Stimulated activated CD4-positive, alpha-beta T cell treated with anti-CD3 and anti-CD28 coated beads, Interleukin-2, amount 100 ng/mL, for 48 hours (primary cell): ENCODE measurements around the gene PYGM.

Source experiments
- DNase-seq, 2 donors: peaks; one replicate each; pipeline ENCODE4 v3.0.0-alpha.2; 2020

Gene PYGM

DNA sequence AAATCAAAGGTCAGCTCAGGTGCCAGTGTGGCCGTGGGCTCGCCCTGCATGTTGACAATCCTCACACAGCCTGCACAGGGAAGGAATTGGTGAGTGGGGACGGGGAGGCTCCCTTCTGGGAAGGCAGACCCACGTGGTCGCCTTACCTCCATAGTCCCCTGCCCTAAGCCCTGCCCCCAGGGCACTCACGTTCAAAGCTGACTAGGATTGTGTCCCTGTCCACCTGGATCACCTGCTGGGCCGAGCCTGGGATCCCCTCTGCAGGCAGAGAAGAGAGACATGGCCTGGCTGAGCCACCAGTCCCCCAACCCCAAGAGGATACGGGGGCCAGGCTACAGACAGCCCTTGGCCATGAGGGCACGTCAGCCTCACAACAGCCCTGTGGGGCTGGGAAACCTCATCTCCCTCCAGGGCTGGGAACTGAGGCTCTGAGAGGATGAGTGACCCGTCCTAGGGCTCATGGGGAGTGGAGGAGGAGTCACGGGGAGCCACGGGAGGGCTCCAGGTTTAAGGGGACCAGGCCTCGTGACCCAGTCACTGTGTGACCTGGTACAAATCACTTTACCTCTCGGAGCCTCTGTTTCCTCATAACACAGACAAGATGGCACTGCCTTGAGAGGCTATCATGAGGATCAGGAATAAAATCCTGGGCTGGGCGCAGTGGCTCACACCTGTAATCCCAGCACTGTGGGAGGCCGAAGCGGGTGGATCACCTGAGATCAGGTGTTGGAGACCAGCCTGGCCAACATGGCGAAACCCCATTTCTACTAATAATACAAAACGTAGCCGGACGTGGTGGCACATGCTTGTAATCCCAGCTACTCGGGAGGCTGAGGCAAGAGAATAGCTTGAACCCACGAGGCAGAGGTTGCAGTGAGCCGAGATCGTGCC, 30.7 kb upstream of the PYGM start:
- no peak for DNase-seq

DNA sequence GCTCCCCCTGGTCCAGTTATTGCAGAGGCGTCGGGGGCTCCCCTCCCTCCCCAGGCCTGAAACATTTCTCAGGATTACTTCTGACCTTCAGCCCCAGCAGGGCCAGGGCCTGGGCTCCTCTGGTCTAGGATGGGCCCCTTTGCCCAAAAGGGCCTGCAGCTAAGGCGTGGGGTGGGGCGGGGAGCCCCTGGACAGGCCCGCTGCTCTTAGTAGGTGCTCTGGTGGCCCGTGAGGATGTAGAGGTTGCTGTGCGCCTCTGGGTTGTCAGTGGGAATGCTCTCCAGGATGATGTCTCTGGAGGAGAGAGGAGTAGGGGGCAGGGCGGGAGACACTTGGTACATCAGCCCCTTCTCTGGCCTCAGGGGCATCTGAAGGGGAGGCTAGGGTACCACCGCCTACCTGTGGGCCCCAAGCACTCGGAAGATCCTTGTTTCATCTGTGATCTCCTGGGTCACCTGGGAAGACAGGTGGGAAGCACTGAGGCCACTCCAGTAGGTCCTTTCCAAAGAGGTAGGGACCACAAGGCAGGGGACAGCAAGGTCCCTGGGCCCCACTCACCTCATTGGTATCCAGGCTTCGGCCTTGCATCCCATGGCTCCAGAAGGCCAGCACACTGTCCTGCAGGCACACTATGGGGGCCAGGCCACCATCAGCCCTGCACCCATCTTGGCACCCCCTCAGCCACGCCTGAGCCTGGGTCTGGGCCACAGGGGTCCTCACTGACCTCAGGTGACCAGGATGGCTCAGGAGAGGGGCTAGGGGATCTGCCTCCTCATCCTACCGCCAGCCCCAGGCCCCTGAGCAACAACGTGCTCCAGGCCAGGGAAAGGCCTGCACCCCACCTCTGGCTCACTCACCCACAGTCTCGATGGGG, 29.8 kb upstream of the PYGM start:
- no peak for DNase-seq

DNA sequence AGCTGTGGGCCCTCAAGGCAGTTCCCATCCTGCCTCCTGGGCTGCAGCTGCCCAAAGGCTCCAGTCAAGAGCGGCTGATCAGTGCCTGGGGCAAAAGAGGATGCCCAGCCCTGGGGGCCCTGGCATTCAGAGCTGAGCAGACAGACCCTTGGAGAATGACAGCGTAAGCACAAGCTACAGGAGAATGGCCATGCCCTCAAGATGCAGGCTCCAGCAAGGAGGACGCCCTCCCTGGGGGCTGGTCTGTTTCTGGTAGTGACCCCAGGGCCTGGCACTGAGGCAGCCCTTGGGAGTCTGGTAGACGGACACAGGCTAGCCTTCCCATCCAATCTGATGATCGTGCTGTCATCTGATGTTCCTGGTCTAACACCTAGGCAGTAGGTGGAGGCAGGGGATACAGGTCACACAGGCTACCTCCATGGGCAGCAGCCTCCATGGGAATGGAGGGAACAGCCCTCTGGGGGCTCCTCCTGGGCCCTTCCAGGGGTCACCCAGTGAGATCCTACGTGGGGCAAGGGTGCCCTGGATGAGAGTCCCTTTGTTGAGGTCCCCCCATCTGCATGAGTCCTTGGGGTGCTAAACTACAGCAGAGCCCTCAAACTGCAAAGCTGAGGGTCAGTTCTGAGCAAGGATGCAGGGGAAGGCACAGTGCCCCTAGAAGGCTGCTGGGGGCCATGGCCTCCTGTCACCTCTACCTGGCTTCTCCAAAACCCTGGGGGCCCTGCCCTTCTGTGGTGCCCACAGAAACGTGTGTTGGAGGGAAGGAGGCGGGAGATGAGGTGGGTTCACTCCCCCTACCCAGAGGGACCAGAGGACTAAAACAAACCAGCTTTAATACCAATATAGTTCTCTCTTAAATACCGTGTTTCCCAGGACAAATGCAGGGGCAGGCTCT, 28.8 kb upstream of the PYGM start:
- no peak for DNase-seq

DNA sequence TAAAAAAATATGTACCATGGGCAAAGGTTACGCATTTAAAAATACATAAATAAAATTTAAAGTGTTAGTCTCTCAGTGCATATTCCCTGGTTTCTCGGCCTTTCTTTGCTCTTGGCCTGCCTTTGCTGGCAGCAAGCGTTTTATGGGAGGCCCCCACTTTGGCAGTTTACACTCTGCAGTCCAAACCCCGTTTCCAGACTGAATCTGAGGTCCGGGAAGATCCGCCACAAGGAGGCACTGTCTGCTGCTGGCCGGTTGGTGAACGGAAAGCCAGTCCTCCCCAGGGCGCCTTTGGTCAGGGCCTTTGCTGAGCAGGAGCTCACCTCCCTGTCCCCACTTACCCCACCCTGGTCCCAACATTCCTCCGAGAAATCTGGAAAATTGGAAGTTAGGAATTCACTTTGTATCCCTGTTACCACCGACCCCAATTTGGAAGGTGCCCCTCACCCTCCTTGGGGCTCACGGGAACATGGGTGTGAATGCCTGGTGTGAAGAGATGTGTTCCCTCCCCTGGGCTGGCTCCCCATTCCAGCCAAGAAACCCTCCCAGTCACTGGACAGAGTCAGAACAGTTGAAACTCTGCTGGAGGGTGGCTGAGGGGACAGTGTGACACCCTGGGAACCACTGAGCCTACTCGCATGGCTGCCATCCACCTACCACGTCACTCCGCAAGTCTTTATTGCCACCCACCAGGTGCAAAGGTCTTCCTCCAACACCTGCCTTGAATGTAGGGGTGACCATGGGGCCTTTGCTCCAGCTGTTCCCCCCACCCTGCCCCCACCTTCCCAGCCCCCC, 27.9 kb upstream of the PYGM start:
- peak in 1 of 2 donors; percentile 55 for DNase-seq

DNA sequence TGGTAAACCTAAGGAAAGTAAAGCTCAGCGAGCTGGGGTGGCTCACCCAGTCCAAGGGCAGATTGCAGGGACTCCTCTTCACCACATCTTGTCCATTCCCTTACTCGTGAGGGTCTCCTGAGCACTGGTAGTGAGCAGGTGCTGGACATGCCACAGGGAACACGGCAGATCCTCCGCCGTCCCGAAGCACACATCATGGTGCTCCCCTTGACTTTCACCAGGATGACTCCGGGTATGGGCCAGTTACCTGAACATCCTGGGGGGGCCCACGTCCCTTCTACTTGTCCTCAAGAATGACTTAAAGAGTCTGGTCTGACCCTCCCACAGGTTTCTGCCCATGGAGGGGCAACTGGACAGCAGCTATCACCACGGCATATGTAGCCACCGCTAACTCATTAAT, 26.5 kb upstream of the PYGM start:
- DNase-seq: no peak

DNA sequence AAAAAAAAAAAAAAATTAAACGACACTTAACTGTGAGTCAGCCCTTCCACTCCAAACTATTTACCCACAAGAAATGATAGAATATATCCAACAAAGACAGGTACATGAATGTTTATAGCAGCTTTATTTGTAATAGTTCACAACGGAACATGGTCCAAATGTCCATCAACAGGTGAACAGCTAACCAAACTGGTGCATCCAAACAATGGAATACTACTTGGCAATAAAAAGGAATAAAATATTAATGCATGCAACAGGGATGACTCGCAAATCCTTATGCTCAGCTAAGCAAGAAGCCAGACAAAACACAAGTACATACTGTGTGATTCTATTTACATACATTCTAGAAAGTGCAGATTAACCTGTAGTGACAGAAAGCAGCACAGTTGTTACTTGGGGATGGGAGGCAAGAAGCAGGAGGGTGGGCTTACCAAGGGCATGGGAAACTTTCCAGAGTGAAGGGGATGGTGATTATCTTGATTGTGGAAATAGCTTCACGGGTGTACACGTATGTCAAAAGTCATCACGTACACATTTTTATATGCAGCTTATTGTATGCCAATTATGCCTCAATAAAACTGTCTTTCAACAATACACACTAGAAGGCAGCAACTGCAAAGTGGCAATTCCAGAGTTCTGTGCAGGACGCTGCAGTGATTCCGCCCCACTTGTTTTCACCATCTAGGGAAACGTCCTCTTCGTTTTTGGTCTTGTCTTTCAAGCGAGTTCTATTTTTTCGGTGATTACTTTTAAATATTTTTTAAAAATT, 25.2 kb upstream of the PYGM start:
- DNase-seq: no peak

DNA sequence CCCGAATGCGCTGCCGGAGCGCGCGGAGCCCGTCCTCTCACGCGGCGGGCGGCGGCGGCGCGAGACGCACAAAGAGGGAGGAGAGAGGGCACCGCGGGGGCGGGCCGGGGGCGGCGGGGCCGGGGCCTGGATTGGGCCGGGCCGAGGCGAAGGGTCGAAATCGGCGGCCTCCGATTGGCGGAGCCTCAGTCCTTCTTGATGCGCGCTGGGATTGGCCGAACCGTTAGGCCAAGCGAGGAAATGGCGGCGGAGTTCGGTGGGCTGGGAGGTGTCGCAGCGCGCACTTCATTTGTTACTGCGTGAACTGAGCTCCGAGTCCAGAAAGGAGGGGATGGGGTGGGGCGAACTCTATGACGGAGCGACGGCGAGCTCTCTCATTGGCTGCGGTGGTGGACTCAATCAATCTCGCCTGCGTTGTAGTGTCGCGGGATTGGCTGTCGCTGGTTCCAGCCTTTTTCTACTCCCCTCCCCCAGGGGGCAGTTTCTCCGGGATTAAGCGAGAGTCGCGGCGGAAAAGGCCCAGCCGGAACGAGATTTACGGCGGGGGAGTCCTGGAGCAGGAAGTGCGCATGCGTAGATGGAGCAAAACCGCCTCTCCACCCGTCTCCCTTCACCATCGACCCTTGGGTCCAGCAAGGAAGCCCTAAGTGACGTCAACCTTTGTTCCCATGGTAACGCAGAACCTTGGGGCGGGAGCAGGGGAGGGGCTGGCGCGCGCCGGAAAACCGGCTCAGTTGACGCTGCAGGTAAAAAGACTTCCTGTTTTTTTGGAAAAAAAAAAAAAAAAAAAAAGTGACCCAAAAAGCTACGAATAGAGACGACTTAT, 18.9 kb upstream of the PYGM start, which contains the start of gene SF1:
TSS of gene SF1 (minus strand) at position 70 of the 826 bp plus-strand sequence. CDS start 150 bp downstream, outside the sequence.
- DNase-seq: peak; percentile 95 to 97

DNA sequence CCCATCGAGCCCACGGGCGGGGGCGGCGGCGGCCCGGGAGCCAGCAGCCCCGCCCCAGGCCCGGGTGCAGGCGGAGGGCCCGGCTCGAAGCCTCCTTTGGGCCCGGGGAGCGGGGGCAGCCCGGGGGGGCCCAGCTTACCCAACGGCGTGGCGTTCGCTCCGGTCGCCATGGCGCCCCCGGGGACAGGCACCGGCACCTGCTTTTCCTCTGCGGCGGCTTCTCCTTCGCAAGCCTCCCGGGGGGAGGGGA, 18.4 kb upstream of the PYGM start:
- DNase-seq: no peak

DNA sequence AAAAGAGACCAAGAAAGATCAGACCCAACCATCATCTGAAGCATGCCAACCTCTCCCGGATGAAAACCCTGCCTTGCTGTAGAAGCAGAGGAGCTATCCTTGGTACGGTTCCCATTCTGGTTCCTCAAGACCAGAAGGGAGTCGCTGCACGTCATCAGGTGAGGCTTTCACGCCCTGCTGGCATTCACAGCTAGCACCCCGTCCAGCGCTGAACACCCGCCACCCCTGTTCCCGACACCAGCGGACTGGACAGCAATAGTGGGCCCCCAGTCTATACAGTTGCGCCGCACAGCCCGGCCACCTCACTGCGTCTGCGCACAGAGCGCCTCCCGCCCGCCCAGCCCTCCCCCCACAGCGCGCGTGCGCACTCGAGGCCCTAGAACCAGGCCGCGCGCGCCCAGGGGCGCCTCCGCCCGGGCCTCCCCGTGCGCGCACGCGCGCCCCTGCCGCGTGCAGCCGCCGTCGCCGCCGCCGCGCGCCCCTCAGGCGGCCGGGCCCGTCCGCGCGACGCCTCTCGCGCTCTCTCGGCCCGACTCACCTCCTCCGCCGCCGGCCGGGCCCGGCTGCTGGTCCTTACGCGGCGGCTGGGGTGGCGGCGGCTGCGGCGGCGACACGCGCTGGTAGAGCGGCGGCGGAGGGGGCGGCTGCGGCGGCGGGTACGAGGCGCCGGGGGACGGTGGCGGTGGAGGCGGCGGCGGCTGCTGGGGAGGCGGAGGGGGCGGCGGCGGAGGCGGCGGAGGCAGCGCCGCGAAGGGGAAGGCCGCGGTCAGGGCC, 17.9 kb upstream of the PYGM start:
- peak; percentile 70 to 79 for DNase-seq

DNA sequence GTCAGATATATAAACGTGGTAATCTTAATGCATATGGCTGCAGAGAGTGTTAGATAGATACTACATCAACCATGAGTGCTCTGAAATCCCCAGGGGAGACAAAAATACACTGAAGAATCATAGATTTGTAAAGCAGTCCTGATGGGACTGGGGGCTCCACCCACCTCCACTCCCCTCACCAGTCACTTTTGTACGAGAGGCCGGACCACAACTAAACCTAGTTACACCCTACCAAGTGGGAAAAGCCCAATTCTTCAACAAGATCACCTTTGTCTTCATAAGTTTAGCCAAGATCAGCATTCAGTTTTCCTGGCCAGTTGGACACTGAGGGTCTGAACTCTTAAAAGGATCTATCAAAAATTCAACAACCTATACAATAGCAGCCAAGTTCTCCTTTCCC, 17.1 kb upstream of the PYGM start:
- DNase-seq: no peak

DNA sequence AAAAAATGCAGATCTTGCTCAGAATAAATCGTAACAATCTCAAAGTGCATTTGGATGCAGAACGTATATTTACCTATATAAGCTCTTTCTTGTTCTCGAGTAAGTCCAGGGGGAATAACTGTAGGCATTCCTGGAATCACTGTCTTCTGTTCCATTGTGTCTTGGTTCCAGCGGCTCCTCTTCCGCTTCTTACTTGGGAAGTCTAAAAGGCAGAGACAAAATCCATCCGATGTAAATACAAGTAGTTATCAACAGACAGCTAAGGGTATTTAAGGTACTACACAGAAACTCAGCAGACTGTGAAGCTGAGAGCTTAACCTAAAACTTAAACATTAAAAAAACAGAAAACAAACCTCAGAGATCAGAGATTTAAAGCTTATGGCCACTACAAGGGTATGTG, 16.7 kb upstream of the PYGM start:
- no peak for DNase-seq

DNA sequence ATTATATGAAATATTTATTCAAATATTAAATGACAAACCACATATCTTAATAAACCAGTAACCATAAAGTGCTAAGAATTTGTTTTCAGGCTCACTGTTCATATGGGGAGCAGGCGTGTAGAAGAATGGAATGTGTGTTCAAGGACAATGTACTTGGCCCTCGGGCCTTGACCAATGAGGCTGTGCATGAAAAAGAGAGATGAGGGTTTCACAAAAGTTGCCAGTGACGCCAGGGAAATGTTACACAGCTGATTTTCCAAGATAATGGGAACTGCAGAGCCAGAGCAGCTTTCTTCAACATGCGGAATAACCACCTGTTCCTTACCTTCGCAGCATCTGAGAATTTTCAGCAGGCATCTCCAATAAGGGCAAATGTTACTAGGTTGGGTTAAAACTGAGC, 14.4 kb upstream of the PYGM start:
- DNase-seq: no peak

DNA sequence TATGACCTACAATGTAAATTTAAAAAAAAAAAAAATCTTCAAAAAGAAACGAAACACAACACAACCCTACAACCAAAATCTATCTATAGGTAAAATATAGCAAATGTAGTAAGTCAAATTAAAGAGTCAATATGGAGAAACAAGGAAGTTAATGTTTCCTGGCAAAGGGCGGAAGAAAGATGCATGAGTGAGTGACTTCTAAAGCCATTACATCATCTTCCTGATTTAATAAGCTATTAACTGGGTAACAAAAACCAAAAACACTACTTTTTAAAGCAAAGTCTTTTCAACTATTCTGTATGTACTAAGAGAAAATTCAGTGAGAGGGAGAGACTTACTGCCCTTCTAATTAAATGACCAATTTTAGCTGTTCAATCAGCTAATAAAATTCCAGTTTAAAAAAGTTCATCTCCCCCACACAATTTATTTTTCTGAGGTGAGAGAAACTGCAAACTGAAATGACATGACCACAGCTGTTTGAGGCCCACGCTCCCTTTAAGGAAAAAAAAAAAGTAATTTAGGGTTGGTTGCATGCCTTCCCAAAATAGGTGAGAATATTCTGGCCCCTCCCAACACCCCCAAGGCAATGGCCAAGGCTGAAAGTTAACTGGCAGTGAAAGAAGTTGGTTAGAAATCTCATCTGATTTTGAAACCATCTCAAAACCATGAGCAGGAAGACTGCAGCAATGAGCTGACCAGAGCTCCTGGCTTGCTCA, 12.7 kb upstream of the PYGM start:
- DNase-seq: no peak

DNA sequence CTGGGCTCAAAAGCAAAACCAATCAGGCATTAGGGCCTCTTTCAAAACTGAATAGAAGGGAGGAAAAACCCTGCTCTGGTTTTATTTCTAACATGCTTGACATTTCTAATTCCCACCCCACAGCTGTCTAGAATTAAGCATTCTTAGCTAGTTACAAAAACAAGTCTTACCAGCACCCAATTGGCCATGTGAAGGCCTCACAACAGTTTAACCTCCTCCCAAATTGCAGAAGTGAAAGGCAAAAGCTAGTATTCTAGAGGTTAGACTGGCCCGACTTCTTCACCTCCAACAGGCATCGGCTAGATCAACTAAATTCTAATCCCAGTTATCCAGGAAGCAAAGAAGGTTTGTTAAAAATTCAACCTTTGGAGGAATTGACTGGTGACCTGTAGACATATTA, 12.1 kb upstream of the PYGM start:
- no peak for DNase-seq

DNA sequence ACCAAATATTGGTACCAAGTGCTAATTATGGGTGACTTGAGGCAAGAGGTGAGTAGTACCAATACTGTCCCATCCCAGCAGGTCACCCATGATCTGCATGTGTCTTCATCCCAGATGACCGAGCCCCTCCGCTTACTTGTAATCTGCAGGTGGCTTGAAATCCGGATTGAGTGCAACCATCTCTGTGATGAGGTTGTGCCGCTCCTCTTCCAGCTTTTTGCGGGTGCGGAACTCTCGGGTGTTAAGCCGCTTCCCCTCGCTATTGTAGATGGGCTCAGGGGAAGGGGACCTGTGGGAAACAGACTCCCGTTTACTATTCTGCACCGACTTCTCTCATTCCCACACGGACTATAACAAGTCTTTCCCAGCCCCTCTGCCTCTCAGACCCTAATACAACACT, 10.3 kb upstream of the PYGM start:
- no peak for DNase-seq

DNA sequence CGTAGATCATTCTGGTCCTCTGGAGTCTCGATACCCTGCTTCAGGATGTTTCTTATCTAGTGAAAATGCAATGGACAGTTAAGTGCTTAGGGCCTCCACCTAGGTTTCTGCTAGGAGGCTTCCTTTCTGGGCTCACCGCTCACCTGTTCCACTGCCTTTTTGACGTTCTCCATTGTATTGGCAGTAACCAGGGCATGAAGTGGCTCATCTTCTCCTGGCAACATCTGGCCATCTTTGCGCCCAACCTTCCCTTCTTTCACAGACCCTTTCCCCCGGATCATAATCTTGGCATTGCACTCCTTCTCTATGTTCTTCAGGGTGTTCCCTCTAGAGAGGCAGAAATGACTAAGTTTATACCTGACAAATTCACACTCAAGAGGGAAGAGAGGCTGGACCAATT, 9.5 kb upstream of the PYGM start:
- no peak for DNase-seq

DNA sequence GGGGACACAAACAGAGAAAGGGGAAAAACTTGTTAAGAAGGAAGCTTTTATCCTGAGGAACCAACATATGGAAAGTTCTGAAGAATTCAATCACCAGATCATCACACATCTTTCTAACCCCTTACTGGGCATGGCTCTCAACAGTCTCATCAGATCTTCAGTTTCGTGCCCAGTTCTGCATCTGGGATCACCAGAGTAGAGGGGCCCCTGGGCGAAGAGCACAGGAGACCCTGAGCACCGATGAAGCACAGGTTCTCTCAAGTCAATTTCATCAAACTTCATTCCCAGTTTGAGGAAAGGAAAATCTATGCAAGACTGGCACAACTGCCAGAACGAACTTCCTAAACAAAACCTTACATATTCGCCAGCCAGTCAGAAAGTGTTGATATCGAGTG, 8.5 kb upstream of the PYGM start:
- no peak for DNase-seq

DNA sequence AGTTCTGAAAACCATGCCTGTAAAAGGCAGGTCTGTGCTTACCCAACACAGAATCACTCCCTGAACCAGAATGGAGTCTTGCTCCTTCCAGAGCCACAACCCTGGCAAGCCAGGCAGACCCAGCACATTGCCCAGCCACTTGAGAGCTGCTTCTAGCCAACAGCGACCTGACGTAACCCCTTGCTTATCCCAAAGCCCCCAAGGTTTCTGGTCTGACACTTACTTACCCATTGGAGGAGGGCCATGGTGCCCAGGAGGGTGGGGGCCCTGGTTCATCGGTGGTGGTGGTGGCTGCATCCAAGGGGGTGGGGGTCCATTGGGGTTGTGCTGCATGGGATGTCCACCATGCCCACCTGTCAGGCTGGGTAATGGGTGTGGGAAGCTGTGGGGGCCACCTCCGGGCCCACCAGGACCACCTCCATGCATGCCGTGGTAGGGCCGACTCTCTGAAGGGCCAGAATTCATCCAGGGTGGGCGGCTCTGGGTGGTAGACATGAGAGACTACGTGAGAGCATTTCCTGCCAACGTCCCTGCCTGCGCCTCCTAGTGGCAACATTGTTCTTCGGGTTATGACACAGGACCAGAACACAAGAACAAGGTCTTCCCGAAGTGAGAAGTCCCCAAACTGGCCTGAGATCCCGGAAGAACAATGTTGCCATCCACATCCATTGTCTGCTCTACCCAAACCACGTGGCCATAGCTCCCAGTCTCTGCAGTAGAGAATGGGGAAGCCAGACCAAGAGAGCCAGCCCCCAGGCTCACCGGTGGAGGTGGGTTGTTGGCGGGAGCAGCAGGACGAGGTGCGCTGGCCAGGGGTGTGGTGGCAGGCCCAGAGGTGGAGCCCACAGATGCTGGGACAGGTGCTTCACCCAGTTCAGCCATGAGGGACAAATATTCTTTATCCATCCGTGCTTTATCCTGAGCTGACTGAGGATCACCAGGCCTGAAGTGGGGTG, 7.8 kb upstream of the PYGM start:
- DNase-seq: peak; percentile 85 to 86
